Spleen (tissue), 7 donors: ENCODE measurements around the gene ACOX3.

Source experiments
- POLR2A ChIP-seq, 3 donors: fragments of 450-650 bp; IDR thresholded peaks; one replicate each; pipeline ENCODE4 v1.5.1; 2017; ENCODE audit warnings: antibody characterized with exemption in 3 of 3, mild to moderate bottlenecking in 1 of 3
- TF ChIP-seq, protein P1 (sequence below), 11 experiments: fragments of 200-600 bp in 7 of 11; fragments of 450-650 bp in 4 of 11; sonication (generic) in 4 of 11; IDR thresholded peaks in 8 of 11; conservative IDR thresholded peaks in 3 of 11; 1 replicate in 7 of 11; 2 replicates in 4 of 11; pipeline versions ENCODE4 v1.4.0 to v1.8.0; 2016 to 2021; ENCODE audit warnings: antibody characterized with exemption in 11 of 11, inconsistent platforms in 4 of 11, mild to moderate bottlenecking in 1 of 11
- donor health status: DM: no; HTN: no; CAD: no; lungs with moderate emphysema.
- donor health status: DM: no; HTN: no; CAD: no.
- donor health status: DM: no; HTN: no; CAD: no.

DNA sequence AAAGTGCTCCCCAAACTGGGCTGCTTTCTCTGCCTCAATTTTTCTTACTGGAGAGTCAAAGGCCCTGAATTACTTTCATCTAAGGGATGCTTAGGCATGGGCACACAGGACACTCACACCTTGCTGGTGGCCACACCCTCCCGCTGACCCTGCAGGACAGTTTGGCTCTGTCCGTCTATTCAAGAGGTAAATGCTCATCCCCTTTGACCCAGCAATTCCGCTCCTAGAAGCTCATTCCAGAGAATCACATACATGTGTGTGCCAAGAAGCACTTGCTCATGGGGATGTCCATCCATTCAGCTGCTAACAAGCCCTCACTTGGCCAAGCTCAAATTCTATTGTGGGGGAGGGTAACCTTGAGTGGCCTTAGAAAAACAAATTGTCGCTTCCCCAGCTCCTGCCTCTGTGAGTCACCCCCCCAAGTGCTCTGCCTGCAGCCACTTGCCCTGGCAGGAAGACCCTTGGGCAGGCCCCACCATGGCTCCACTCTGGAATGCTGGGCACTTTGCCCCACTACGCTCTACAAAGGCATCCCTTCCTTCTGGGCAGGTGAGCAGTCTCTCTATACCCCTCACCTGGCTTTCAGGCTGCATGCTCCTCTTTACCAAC, 116.5 kb downstream of the ACOX3 start:
- TF ChIP-seq, protein P1, sequence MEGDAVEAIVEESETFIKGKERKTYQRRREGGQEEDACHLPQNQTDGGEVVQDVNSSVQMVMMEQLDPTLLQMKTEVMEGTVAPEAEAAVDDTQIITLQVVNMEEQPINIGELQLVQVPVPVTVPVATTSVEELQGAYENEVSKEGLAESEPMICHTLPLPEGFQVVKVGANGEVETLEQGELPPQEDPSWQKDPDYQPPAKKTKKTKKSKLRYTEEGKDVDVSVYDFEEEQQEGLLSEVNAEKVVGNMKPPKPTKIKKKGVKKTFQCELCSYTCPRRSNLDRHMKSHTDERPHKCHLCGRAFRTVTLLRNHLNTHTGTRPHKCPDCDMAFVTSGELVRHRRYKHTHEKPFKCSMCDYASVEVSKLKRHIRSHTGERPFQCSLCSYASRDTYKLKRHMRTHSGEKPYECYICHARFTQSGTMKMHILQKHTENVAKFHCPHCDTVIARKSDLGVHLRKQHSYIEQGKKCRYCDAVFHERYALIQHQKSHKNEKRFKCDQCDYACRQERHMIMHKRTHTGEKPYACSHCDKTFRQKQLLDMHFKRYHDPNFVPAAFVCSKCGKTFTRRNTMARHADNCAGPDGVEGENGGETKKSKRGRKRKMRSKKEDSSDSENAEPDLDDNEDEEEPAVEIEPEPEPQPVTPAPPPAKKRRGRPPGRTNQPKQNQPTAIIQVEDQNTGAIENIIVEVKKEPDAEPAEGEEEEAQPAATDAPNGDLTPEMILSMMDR (IDR thresholded peaks at IDR 0.05 in 8 of 11, conservative IDR thresholded peaks at IDR 0.05 in 3 of 11): no peak
- TF ChIP-seq POLR2A (IDR thresholded peaks at IDR 0.05): no peak
